Measurements from ENCODE around the gene TMEM131.

DNA sequence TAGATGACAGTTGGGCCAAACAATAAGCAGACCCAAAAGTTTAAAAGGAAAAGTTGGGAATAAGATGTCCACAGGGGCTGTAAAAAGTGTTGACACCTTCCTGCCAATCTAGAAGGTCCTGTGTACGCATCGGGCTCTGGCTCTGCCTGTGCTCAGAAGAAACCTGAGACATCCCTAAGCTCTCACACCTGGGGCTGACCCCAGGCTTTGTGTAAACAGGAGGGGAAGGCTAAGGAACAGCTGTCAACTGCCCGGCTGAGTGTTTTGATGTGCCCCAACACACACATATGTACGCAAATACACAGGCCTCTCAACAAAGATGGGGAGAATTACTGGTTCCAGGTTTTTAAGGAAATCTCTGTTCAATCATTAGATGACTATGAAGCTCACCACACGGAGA, 59.5 kb downstream of the TMEM131 start:
- TF ChIP-seq, protein P1, sequence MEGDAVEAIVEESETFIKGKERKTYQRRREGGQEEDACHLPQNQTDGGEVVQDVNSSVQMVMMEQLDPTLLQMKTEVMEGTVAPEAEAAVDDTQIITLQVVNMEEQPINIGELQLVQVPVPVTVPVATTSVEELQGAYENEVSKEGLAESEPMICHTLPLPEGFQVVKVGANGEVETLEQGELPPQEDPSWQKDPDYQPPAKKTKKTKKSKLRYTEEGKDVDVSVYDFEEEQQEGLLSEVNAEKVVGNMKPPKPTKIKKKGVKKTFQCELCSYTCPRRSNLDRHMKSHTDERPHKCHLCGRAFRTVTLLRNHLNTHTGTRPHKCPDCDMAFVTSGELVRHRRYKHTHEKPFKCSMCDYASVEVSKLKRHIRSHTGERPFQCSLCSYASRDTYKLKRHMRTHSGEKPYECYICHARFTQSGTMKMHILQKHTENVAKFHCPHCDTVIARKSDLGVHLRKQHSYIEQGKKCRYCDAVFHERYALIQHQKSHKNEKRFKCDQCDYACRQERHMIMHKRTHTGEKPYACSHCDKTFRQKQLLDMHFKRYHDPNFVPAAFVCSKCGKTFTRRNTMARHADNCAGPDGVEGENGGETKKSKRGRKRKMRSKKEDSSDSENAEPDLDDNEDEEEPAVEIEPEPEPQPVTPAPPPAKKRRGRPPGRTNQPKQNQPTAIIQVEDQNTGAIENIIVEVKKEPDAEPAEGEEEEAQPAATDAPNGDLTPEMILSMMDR (IDR thresholded peaks at IDR 0.05 in 4 of 5, conservative IDR thresholded peaks at IDR 0.05 in 1 of 5), result no peak
- peak in 1 of 2 donors; percentile 51 for TF ChIP-seq POLR2A (IDR thresholded peaks at IDR 0.05)
